Thoracic aorta (tissue), 2 donors: ENCODE results near the gene GYPC. TPM values are rescaled to one million over a fixed set of nuclear protein-coding genes. Genes with fewer than 3 reads are reported as not detected.

Source experiments
- ATAC-seq: fragments of 150-250 bp; one replicate; pipeline ENCODE4 v1.8.0; 2017; ENCODE audit warnings: low read depth; ENCODE audit not compliant: insufficient number of reproducible peaks, low FRiP score
- DNase-seq: peaks from one replicate; pipeline ENCODE4 v3.0.0-alpha.2; 2020; ENCODE audit warnings: low spot score
- H3K27ac ChIP-seq, 2 donors: fragments of 200-600 bp; sonication (generic); 1 replicate in 1 of 2; 2 replicates in 1 of 2; pipeline ENCODE4 v1.5.1; 2016; ENCODE audit warnings: mild to moderate bottlenecking in 2 of 2, moderate library complexity in 2 of 2
- H3K27me3 ChIP-seq: fragments of 200-600 bp; sonication (generic); replicated peaks from 2 replicates; pipeline ENCODE4 v1.6.0; 2016; ENCODE audit warnings: mild to moderate bottlenecking; ENCODE audit not compliant: insufficient read depth
- H3K36me3 ChIP-seq: fragments of 200-600 bp; sonication (generic); one replicate; pipeline ENCODE4 v1.5.1; 2016
- H3K4me1 ChIP-seq, 2 donors: fragments of 200-600 bp; sonication (generic); 1 replicate in 1 of 2; 2 replicates in 1 of 2; pipeline versions ENCODE4 v1.5.1 to v1.6.0; 2016; ENCODE audit warnings: low read depth in 2 of 2, mild to moderate bottlenecking in 1 of 2; ENCODE audit not compliant: control insufficient read depth in 1 of 2
- H3K4me3 ChIP-seq: fragments of 200-600 bp; sonication (generic); 2 replicates; pipeline ENCODE4 v1.5.1; 2016; ENCODE audit warnings: mild to moderate bottlenecking
- H3K9me3 ChIP-seq: fragments of 200-600 bp; sonication (generic); 2 replicates; pipeline ENCODE4 v1.5.1; 2016
- CTCF ChIP-seq: fragments of 200-600 bp; sonication (generic); IDR thresholded peaks from one replicate; pipeline ENCODE4 v1.5.1; 2019; ENCODE audit warnings: antibody characterized with exemption
- total RNA-seq, 2 donors: library from RNA; depleted of rRNA; stranded (reverse); fragments of >200 nt; gene quantifications; one replicate each; pipeline versions ENCODE4 v1.1.0 to v1.2.3, GENCODE V29; 2016

Gene GYPC
- total RNA-seq, 2 donors from 2014 or later = 123 to 185 TPM

DNA sequence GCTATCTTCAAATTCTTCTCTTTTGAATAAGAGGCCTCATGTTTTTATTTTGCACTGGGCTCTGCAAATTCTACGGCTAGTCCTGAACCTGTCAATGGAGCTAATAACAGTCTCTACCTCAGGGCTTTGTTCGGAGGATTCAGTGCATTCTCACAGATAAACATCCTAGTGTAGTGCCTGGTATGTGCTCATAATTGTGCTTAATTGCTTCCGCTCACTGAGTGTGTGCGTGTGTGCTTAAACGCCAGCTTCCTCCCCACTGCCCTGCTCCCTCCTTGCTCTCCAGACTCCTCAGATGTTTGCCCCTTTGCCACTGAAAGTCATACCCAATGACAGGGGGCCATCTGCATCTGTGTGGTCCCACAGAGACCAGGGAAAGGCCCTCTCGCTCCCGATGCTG is 6.7 kb downstream of the GYPC start:
- TF ChIP-seq CTCF = no peak
- Histone ChIP-seq H3K27me3 (no peaks in the 10 kb centered on the region), H3K27ac (no peak overlapping the region), H3K36me3 (no peaks in the 10 kb centered on the region), H3K4me3 (no peak overlapping the region), H3K9me3 (no peaks in the 10 kb centered on the region), H3K4me1 (peaks cover 41 to 93% of the 10 kb centered on the region in 2 donors)
- ATAC-seq (no peak), DNase-seq (no peak)

- ATAC-seq (no peak), DNase-seq (no peak)
- Histone ChIP-seq H3K4me3 (no peak overlapping the region), H3K9me3 (no peaks in the 10 kb centered on the region), H3K27ac (peak overlapping the region in 1 of 2 donors; percentile 16), H3K36me3 (no peaks in the 10 kb centered on the region), H3K4me1 (peaks cover 36 to 93% of the 10 kb centered on the region in 2 donors), H3K27me3 (no peaks in the 10 kb centered on the region)
- TF ChIP-seq CTCF = no peak
These were observed 7.4 kb downstream of the GYPC start for GRCh38 chr2:126663184-126663963.

GRCh38 chr2:126664234-126664633 is 8.3 kb downstream of the GYPC start:
- Histone ChIP-seq H3K4me1 (peaks cover 31 to 93% of the 10 kb centered on the region in 2 donors), H3K27ac (peak overlapping the region in 1 of 2 donors; percentile 33), H3K27me3 (no peaks in the 10 kb centered on the region), H3K36me3 (no peaks in the 10 kb centered on the region), H3K9me3 (no peaks in the 10 kb centered on the region), H3K4me3 (no peak overlapping the region)
- TF ChIP-seq CTCF = no peak
- DNase-seq (no peak), ATAC-seq (no peak)

DNA sequence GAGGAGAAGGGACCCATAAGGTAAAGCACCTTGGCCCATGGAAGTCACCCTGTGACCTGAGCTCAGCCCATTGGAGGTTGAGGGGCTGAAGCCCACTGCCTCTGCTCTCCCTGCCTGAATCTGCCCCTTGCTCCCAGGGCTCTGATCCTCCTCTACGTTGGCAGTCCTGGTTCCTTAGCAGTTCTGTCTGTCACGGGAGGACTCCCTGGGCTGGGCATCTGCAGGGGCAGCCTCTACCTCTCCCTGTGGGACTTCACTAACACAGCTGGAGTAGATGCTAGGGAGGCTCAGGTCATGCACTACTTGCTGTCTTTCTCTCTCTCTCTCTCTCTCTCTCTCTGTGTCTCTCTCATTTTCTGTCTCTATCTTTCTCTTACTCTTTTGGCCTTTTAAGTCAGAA is 8.7 kb downstream of the GYPC start:
- TF ChIP-seq CTCF = no peak
- Histone ChIP-seq H3K27me3 (no peaks in the 10 kb centered on the region), H3K4me3 (no peak overlapping the region), H3K4me1 (peaks cover 29 to 93% of the 10 kb centered on the region in 2 donors), H3K36me3 (no peaks in the 10 kb centered on the region), H3K9me3 (no peaks in the 10 kb centered on the region), H3K27ac (peak overlapping the region in 1 of 2 donors; percentile 33)
- DNase-seq (no peak), ATAC-seq (no peak)

DNA sequence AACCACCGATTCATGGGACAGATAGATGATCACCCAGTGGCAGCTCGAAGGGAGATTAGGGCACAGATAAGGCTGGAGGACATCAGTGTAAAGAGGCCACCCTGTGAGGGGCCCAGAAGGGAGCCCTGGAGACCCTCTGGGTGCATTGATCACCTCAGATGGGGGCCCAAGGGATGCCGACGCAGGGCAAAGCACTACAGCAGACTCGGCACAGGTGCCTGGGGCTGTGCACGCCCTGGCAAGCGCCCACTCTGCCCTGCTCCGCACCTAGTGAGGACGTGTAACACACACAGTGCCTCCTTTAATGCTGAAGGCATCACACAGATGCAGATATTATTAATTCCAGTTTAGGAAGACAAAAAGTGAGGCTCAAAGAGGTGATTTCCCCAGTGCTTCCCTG is 9.5 kb downstream of the GYPC start:
- H3K9me3 ChIP-seq = no peaks in the 10 kb centered on the region
- H3K4me3 ChIP-seq = no peak overlapping the region
- TF ChIP-seq CTCF = no peak
- DNase-seq = no peak
- ATAC-seq = no peak
- no peak overlapping the region for H3K27ac ChIP-seq
- H3K4me1 ChIP-seq = peaks cover 29 to 93% of the 10 kb centered on the region in 2 donors
- H3K27me3 ChIP-seq = no peaks in the 10 kb centered on the region
- H3K36me3 ChIP-seq = peaks cover 3% of the 10 kb centered on the region
